TTC549 (cell line): ENCODE measurements around the gene DENND6B.

Experiments used
- FAIRE-seq: peaks from 2 replicates; lab custom pipeline; 2012; peaks lifted over from hg19 to GRCh38; lab: Jason Lieb, UNC

DENND6B gene

DNA sequence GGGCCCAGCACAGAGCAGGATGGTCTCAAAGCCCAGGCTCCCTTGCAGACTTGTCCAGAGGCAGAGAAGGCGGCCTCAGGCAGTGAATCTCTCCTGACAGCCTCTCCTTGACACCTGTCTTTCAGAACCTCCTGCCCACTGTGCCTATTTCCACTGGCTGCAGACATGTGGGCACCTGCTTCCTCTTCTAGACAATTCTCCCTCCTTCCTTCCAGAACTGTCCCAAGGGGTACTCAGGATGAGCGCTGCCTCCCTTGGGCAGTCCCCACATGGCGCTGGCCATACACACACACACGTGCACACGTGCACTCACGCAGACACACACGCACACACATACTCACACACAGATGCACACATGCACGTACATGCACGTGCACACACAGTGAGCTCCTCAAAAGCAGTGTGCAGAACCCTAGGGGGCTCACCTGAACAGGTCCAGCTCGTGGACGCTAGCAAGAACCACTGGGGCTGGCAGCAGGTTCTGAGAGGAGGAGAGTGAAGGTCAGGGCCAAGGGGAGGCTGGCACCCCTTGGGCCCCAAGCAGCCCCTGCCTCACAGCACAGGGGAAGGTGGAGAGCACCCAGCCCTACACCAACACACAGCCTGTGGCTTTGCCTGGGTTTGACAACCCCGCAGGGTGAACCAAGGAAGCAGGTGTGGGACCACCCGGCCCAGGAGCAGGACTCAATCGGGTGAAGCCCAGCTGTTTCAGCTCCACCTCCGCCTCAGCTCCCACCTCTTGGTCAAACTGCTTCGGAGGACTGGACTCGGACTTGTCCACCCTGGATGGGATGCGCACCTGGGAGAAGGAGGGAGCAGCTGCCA, 11.3 kb downstream of the DENND6B start:
- FAIRE-seq = no peak

GRCh38 chr22:50314455-50315288, 12.1 kb downstream of the DENND6B start:
- FAIRE-seq = no peak

DNA sequence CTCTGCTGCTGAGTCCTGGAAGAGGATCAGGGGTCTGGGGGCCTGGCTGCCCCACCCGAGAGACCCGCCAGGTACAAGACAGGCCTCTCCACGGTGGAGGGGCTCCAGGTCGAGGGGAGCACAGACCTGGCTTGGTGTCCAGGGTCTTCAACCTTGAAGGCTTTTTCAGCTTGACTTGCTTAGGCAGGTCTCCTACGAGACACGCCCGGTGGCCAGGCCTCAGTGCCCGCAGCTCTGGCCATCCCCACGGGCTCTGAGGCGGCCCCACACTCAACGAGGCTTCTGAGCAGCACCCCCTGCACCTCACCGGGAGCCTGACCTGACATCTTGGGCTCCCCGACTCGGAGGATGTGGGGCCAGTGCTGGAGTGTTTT, 12.7 kb downstream of the DENND6B start:
- no peak for FAIRE-seq

DNA sequence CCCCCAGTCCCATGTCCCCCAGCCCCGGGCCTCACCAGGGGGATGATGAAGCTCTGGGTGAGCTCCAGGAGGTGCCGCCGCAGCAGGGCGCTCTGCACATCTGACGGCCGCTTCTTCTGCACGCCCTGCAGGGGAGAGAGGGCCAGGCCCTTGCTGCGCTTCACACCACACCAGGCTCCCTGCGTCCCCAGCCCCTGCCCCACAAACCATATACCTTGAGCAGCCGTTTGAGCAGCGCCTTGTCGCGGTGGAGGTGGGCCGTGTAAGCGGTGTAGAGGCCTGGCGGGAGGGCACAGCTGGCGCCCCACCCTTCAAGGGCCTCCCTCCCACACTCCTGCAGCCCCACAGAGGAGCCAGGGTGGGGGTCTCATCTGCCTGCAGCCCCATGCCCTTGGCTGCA, 13.2 kb downstream of the DENND6B start:
- FAIRE-seq = no peak

DNA sequence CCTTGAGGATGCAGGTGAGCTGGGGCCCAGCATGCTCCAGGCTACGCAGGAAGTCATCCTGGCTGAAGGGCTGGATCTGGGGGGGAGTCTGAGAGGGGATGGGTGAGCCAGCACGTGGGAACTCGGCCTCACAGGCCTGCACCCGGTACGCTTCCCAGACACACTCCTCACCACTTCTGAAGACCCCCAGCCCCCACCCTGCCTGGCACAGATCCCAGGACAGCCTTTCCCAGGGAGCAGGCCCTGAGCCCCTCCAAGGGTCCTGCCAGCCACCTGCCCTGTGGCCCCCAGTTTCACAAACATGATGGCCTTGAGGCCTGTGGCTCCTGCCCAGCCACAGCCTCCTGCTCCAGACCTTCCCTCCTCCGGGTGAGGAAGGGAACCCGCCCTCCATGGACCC, 13.8 kb downstream of the DENND6B start:
- no peak for FAIRE-seq

DNA sequence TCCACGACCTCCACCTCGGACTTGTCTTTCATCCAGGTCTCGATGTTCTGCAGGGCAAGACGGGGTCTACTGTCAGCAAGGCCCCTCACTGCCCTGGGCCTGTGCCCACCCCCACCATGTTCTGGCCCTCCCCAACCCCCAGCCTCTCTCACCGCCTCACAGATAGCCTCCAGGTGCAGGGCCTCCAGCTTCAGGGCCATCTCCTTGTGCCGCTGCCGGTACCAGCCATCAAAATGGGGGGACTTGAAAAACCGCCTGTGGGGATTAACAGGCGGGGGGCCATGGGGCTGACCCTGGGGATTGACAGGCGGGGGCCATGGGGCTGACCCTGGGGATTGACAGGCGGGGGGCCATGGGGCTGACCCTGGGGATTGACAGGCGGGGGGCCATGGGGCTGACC, 14.4 kb downstream of the DENND6B start:
- no peak for FAIRE-seq

- no peak for FAIRE-seq
Observed at GRCh38 chr22:50311606-50312351, 15.0 kb downstream of the DENND6B start.

- FAIRE-seq = no peak
Observed at GRCh38 chr22:50310949-50311444, 15.8 kb downstream of the DENND6B start.

- FAIRE-seq = no peak
Observed at GRCh38 chr22:50310031-50310722, 16.6 kb downstream of the DENND6B start.

DNA sequence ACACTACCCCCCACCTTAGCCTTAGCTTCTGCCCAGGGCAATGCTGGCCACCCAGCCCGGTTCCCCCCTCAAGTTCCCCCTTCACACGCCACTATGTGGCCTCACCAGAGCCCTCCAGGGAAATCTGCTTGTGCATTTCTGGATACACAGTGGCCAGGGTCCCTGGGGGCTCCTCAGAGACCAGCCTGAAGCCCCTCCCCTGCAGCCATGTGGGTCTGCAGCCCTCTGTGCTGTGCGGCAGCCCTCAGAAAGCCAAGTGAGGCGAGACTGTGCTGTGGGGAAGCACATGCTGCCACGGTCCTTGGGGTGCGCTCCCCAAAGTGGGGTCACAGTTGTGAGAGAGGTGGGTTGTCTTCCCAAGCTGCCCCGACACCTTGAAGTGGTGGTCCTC, 17.2 kb downstream of the DENND6B start:
- FAIRE-seq = no peak

GRCh38 chr22:50308986-50309600, 17.7 kb downstream of the DENND6B start:
- no peak for FAIRE-seq

DNA sequence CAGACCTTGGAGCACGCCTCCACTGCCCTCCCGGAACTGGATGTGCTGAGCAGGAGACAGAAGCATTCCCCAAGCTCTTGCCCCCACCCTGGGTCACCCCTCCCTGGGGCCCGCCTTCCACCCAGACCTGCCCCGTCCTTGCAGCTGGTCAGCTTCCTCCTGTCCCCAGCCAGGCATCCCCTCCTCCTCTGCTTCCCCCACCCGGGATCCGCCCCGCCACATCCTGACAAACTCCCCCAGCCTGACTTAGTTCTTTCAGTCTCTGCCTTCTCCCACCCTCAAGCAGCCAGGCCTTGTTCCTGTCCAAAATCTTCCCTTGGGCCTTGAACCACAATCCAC, 18.2 kb downstream of the DENND6B start:
- peak; percentile 3 for FAIRE-seq

DNA sequence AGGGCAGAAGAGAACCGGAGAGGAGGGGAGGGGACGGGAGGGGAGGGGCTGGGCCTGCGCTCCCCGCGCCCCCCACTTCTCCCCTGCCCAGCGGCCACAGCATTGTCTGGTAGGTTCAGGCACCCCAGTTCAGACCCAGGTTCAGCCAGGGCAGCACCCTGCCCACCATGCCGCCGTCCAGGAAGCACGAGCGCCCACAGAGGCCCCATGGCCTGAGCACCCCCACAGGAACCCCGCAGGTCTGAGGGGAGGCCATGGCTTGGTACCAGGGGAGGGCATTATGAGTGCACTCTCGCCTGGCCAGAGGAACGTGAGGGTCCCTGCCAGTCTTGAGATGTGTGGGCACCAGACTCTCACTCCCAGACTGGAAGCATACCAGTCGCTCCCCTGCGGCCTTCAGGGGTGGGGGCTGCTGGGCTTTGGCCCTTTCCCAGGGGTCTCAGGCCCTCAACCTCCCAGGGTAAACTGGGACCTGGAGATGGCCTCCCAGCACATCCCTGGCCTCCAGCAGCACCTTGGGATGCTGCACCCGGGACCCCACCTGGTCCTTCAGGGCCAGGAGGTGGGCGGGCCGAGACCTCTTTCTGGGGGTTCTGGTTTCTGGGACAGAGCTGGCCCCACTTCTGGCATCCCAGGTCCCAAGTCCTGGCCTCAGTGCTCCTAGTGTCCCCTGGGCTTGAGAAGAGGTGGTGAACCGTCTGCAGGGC, 18.8 kb downstream of the DENND6B start:
- no peak for FAIRE-seq

GRCh38 chr22:50306753-50307749, 19.8 kb downstream of the DENND6B start, which contains the start of gene PLXNB2:
Gene PLXNB2, minus strand, starts transcription at chr22:50307646. Its CDS starts 17,062 bp downstream, at chr22:50290584.
- FAIRE-seq = no peak

DNA sequence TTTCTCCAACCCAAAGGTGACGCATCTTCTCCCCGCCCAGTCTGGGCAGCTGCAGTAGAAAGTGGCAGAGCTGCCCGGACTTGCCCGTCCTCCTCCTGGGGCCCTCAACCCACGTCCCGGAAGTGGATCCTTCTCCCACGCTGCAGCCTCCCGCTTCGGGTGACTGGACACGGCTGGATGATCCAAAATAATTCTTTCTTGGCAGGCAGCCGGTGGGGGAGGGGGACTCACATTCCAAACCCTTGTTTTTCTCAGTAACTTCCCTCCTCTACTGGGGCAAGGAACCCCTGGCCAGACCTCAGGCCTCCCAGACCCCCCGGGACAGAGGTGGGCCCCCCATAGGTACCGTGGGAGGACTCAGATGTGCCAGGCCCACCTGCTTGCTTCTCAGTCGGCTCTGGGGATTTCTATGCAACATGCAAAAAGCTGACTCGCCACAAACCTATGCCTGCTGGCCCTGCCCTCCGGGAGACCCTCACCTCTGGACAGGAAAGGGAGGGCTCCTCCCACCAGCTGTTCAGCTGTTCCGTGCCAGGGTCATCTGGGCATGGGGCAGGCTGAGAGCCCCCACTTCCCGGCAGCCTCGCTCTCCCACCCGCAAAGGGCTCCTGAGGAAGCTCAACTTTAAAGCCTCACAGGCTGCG, 20.8 kb downstream of the DENND6B start:
- FAIRE-seq = no peak

DNA sequence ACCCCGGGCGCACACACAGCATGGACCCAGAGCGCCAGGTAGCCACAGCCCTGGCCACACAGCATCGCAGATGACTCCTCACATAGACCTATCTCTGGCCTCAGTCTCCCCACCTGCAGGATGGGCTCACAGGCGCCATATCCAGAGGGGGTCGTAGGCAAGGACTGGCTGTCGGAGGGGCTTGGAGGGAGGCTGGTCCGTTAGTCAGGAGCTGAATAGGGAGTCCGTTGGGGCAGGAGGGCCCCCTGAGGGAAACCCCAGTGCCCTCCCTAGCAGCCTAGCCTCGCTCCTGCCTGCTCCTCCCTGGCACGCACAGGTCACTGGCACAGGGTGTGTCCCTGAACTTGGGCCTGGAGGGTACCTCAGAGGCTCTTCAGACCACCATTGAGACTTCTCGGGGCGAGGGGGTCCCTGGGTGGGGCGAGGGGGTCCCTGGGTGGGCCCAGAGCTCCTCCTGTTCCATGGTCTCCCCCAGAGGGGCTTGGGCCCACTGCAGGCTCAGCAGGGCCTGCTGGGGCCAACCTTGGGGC, 21.4 kb downstream of the DENND6B start:
- FAIRE-seq = no peak

DNA sequence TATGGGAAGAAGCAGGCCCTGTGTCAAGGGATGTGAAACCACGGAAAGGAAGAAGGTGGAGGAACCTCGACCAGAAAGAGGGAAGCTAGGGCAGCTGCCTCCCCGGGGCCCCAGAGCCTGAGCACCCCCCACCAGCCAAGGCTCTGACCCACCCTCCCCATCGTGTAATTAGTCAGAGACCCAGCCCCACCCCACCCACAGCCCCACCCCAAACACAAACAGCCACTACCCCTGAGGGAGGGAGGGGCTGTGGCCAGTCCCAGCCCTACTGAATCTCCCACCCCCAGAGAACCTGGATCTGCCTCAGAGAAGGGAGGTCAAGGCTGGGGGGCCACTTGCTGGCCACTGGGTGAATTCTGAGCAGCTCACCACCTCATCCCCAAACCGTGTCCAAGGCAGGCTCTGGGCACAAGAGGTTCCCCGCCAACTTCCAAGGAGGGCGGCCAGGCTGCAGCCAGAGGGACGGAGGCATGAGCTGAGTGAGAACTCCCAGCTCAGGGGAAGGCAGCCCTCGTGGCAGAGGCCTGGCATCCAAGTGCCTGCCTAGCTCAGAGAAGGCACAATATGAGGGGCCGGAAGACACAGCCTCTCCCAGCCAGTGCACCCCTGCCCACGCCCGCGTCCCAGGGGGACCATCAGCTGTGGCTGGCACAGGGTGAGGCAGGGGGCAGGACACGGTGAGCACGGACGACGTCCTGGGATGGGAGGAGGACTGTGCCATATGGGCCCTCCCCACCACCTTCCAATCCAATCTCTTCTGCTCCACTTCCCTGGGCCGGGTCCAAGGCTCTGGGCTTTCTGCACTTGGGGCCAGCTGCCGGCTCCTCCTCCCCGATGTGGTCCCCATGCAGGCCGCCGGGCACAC, 22.1 kb downstream of the DENND6B start:
- FAIRE-seq = no peak
